ENCODE measurements around the gene CPNE2.

GRCh38 chr16:57112403-57113041 is 20.1 kb downstream of the CPNE2 start:
- no peak for TF ChIP-seq CTCF (IDR thresholded peaks at IDR 0.05)
- no peak for TF ChIP-seq EP300 (IDR thresholded peaks at IDR 0.05)
- TF ChIP-seq POLR2A (IDR thresholded peaks at IDR 0.05; ENCODE audit: low read depth), result no peak
